ENCODE data around the gene ZFPM1. TPM values are rescaled to one million over a fixed set of nuclear protein-coding genes. Genes with fewer than 3 reads are reported as not detected.
"Not testable (repeated sequence)": the region's sequence is repeated elsewhere in the genome, so short reads cannot be mapped to it uniquely, and the experiment has no call there.

The ZFPM1 gene
- polyA plus RNA-seq, 1 of the 3 experiments (the other 2 are of a cell fraction), result 1.2 TPM

DNA sequence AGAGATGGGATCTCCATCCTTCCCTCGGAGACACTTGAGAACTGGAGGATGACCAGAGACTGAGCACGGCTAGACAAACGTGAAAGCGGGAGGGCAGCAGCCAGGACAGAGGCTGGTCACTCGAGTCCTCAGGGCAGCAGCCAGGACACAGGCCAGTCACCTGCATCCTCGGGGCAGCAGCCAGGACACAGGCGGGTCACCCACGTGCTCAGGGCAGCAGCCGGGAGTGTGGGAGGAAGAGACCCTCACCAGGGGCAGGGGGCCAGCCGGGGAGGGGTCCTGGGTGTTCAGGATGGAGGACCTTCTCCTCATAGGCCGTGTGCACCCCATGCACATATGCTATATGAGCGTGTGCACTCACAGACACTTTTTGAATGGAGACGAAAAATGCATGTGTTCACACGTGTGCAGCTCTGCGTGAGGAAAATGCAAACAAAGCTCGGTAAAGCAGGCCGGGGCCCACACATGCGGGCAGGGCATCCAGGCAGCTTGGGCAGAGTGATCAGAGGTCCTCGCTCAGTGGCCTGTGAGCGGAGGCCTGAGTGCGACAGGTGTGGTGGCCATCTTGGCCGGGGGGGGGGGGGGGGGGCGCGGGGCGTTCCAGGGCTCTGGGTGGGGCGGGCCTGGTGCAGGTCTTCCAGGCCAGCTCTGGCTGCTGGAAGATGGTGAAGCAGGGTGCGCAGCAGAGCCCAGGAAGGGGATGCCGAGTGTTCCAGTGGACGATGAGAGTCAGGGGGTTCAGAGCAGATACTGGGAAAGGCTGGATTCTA is 43.6 kb upstream of the ZFPM1 start (continued):
- TF ChIP-seq NFIC (IDR thresholded peaks at IDR 0.05; ENCODE audit: borderline replicate concordance) (no peak), FOXM1 (IDR thresholded peaks at IDR 0.05; ENCODE audit: low read depth) (no peak)
- TF ChIP-seq, protein P1, sequence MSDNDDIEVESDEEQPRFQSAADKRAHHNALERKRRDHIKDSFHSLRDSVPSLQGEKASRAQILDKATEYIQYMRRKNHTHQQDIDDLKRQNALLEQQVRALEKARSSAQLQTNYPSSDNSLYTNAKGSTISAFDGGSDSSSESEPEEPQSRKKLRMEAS (IDR thresholded peaks at IDR 0.05; ENCODE audit: low read depth), result no peak
- TF ChIP-seq, protein P2, sequence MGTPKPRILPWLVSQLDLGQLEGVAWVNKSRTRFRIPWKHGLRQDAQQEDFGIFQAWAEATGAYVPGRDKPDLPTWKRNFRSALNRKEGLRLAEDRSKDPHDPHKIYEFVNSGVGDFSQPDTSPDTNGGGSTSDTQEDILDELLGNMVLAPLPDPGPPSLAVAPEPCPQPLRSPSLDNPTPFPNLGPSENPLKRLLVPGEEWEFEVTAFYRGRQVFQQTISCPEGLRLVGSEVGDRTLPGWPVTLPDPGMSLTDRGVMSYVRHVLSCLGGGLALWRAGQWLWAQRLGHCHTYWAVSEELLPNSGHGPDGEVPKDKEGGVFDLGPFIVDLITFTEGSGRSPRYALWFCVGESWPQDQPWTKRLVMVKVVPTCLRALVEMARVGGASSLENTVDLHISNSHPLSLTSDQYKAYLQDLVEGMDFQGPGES (IDR thresholded peaks at IDR 0.05; ENCODE audit: low read depth, low read length), result no peak

GRCh38 chr16:88410297-88410968 is 42.6 kb upstream of the ZFPM1 start:
- H3F3A ChIP-seq (replicated peaks; ENCODE audit: insufficient read depth); DNase-seq; H3K9me3 ChIP-seq; H2AFZ ChIP-seq (ENCODE audit: low read depth); H3K9ac ChIP-seq; H3K36me3 ChIP-seq (replicated peaks in 1 of 2; ENCODE audit: control insufficient read depth in 1 of 2, insufficient read depth in 2 of 2, low read length in 1 of 2); H3K79me2 ChIP-seq (ENCODE audit: insufficient read depth); CTCF ChIA-PET; H3K27me3 ChIP-seq (ENCODE audit: insufficient read depth); H3K4me3 ChIP-seq (ENCODE audit: low read depth in 2 of 2, low read length in 1 of 2); H3K4me2 ChIP-seq; POLR2A ChIA-PET; H3K9me2 ChIP-seq; H3K27ac ChIP-seq (ENCODE audit: low read depth in 2 of 2, low read length in 1 of 2): not testable (repeated sequence)
- Histone ChIP-seq H3K4me1 (ENCODE audit: control insufficient read depth in 1 of 2, insufficient read depth in 2 of 2, low read depth in 1 of 2, low read length in 1 of 2) (peaks cover 0 to 32% of the 10 kb centered on the region in 2 experiments; a peak in 1 of 4 replicates), H4K20me1 (ENCODE audit: insufficient read depth) (0 out of 2 replicates have a peak, but pooled peaks cover 12% of the 10 kb centered on the region)
- 97% methylated on average over 21 of the region's 28 CpGs for WGBS (ENCODE audit: low lambda C conversion rate)

DNA sequence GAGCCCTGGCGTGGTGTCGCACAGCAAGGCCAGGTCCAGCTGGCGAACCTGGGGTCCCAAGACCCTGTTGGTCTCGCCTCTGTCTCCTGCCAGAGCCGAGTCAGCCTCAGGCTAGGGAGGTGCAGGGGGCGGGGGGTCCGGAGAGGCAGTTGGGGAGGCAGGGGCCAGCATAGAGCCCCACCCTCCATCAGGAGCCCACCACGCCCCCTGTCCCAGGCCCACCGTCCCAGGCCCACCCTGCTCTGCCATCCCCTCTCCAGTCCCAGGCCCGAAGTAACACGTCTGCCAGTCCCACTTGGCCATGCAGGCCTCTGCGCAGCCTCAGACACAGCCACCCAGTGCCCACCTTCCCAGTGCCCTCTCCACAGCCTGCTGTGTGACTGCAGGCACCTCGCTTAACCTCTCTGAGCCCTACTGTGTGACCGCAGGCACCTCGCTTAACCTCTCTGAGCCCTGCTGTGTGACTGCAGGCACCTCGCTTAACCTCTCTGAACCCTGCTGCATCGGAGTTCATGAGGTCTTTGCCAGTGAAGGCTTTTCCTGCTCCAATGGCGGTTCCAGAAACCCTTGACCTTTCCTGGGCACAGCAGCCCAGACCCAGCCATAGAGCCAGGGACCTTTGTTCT is 41.0 kb upstream of the ZFPM1 start:
- no peak for DNase-seq
- Histone ChIP-seq H3K9me3 (no peaks in the 10 kb centered on the region), H3K4me1 (ENCODE audit: control insufficient read depth in 1 of 2, insufficient read depth in 2 of 2, low read depth in 1 of 2, low read length in 1 of 2) (peaks cover 0 to 18% of the 10 kb centered on the region in 2 experiments; a peak in 1 of 4 replicates), H3K27me3 (ENCODE audit: insufficient read depth) (no peaks in the 10 kb centered on the region), H3K27ac (ENCODE audit: low read depth in 2 of 2, low read length in 1 of 2) (no peak overlapping the region), H3K4me3 (ENCODE audit: low read depth in 2 of 2, low read length in 1 of 2) (no peak overlapping the region), H3K9me2 (no peaks in the 10 kb centered on the region), H3F3A (replicated peaks; ENCODE audit: insufficient read depth) (no peaks in the 10 kb centered on the region), H2AFZ (ENCODE audit: low read depth) (no peak overlapping the region), H4K20me1 (ENCODE audit: insufficient read depth) (0 out of 2 replicates have a peak, but pooled peaks cover 12% of the 10 kb centered on the region), H3K79me2 (ENCODE audit: insufficient read depth) (no peaks in the 10 kb centered on the region), H3K4me2 (no peak overlapping the region), H3K9ac (no peak overlapping the region), H3K36me3 (replicated peaks in 1 of 2; ENCODE audit: control insufficient read depth in 1 of 2, insufficient read depth in 2 of 2, low read length in 1 of 2) (no peaks in the 10 kb centered on the region)
- TF ChIP-seq MEF2A (IDR thresholded peaks at IDR 0.05; ENCODE audit: borderline replicate concordance, low read depth), result no peak
- WGBS (ENCODE audit: low lambda C conversion rate), result 87% methylated on average over 12 of the region's 18 CpGs
- ChIA-PET CTCF (interaction anchor here (1.0 kb wide), 1 partner anchor 26 kb away, joined by 4 read pairs; no protein-coding TSS in a partner anchor), POLR2A (no interaction called here)

Data from SK-N-SH (cell line).